Measurements from ENCODE around the gene DLGAP1. TPM values are rescaled to one million over a fixed set of nuclear protein-coding genes. Genes with fewer than 3 reads are reported as not detected.

The DLGAP1 gene
- total and polyA plus RNA-seq, 10 donors, result 0.11 to 6.0 (median 2.1) TPM

GRCh38 chr18:3547891-3548615 is 907.1 kb downstream of the DLGAP1 start:
- TF ChIP-seq, protein P1, sequence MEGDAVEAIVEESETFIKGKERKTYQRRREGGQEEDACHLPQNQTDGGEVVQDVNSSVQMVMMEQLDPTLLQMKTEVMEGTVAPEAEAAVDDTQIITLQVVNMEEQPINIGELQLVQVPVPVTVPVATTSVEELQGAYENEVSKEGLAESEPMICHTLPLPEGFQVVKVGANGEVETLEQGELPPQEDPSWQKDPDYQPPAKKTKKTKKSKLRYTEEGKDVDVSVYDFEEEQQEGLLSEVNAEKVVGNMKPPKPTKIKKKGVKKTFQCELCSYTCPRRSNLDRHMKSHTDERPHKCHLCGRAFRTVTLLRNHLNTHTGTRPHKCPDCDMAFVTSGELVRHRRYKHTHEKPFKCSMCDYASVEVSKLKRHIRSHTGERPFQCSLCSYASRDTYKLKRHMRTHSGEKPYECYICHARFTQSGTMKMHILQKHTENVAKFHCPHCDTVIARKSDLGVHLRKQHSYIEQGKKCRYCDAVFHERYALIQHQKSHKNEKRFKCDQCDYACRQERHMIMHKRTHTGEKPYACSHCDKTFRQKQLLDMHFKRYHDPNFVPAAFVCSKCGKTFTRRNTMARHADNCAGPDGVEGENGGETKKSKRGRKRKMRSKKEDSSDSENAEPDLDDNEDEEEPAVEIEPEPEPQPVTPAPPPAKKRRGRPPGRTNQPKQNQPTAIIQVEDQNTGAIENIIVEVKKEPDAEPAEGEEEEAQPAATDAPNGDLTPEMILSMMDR (IDR thresholded peaks at IDR 0.05 in 8 of 11, conservative IDR thresholded peaks at IDR 0.05 in 3 of 11), result no peak
- TF ChIP-seq POLR2A (IDR thresholded peaks at IDR 0.05) (no peak), POLR2AphosphoS5 (IDR thresholded peaks at IDR 0.05) (no peak)
- H3K4me1 ChIP-seq, result no peaks in the 10 kb centered on the region
- H3K27ac ChIP-seq, result no peak overlapping the region
- H3K9me3 ChIP-seq, result no peaks in the 10 kb centered on the region
- no peak overlapping the region for H3K4me3 ChIP-seq
- intact Hi-C loops (cut with DNase I; ENCODE audit: low total_unique reads), result no loop called here
- H3K27me3 ChIP-seq (replicated peaks in 1 of 7), result no peaks in the 10 kb centered on the region
- no peaks in the 10 kb centered on the region for H3K36me3 ChIP-seq
- 79 to 91% (median 86%) methylated on average over 4 of the region's 4 CpGs for WGBS, 5 donors
- DNase-seq, result no peak

DNA sequence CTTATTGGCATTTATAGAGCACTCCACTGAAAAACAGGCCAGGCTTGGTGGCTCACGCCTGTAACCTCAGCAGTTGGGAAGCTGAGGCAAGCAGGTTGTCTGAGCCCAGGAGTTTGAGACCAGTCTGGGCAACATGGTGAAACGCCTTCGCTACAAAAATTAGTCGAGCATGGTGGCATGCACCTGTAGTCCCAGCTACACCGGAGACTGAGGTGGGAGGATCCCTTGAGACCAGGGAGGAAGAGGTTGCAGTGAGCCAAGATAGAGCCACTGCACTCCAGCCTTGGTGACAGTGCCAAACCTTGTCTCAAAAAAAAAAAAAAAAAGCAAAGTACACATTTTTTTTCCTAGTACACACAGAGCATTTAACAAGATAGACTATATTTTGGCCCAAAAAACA is 909.0 kb downstream of the DLGAP1 start:
- WGBS, 5 donors, result 68 to 84% (median 77%) methylated on average over 5 of the region's 5 CpGs
- no peaks in the 10 kb centered on the region for H3K9me3 ChIP-seq
- no peaks in the 10 kb centered on the region for H3K36me3 ChIP-seq
- intact Hi-C loops (cut with DNase I; ENCODE audit: low total_unique reads), result no loop called here
- no peak overlapping the region for H3K27ac ChIP-seq
- no peaks in the 10 kb centered on the region for H3K4me1 ChIP-seq
- DNase-seq, result no peak
- no peak overlapping the region for H3K4me3 ChIP-seq
- H3K27me3 ChIP-seq (replicated peaks in 1 of 7), result no peaks in the 10 kb centered on the region
- TF ChIP-seq POLR2A (IDR thresholded peaks at IDR 0.05), result no peak
- TF ChIP-seq POLR2AphosphoS5 (IDR thresholded peaks at IDR 0.05), result no peak
- TF ChIP-seq, protein P1 (IDR thresholded peaks at IDR 0.05 in 8 of 11, conservative IDR thresholded peaks at IDR 0.05 in 3 of 11), result no peak

GRCh38 chr18:3544537-3544936 is 910.6 kb downstream of the DLGAP1 start:
- no peaks in the 10 kb centered on the region for H3K36me3 ChIP-seq
- H3K4me1 ChIP-seq, result no peaks in the 10 kb centered on the region
- no peaks in the 10 kb centered on the region for H3K27me3 ChIP-seq (replicated peaks in 1 of 7)
- H3K27ac ChIP-seq, result no peak overlapping the region
- TF ChIP-seq POLR2AphosphoS5 (IDR thresholded peaks at IDR 0.05) (no peak), POLR2A (IDR thresholded peaks at IDR 0.05) (no peak)
- TF ChIP-seq, protein P1 (IDR thresholded peaks at IDR 0.05 in 8 of 11, conservative IDR thresholded peaks at IDR 0.05 in 3 of 11), result no peak
- 90 to 95% (median 91%) methylated on average over 2 of the region's 2 CpGs for WGBS, 5 donors
- no peaks in the 10 kb centered on the region for H3K9me3 ChIP-seq
- intact Hi-C loops (cut with DNase I; ENCODE audit: low total_unique reads), result no loop called here
- DNase-seq, result no peak
- no peak overlapping the region for H3K4me3 ChIP-seq

DNA sequence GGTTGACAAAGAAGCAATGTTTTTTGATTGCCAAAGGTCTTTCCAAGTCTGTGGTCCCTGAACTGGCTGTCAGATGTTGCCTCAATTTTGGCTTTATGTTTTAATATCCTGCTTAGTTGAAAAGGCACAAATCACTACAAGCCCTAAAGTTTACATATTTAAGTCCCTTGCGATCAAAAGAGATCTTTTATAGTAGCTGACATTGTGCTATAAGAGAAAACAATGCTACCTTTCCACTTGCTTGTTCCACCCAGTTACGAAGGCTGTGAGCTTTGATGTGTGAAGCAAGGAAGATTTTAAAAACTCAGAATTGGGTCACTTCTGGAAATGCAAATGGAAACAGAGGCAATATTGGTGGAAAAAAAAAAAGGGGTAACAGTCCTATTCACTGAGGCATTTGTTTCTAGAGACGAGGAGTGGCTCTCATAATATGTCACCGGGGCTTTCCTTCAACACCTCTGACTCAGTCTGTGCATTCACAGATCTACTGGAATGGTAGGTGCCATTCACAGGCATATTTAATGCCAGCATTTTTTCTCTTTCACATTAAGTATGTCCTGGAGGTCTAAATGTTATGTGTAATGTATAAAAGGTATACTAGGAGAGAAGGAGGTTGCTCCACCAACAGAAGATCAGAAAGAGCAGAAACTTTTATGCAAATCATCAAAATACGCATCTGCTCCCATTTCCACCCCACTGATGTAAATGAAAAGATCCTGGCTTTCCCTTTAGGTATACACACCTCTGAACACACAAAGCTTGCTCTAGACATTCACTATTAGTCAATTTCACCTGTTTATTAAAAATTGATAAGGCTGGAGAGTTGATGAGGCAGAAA is 913.3 kb downstream of the DLGAP1 start:
- H3K27ac ChIP-seq, result no peak overlapping the region
- H3K4me3 ChIP-seq, result no peak overlapping the region
- H3K27me3 ChIP-seq (replicated peaks in 1 of 7), result no peaks in the 10 kb centered on the region
- intact Hi-C loops (cut with DNase I; ENCODE audit: low total_unique reads), result no loop called here
- H3K4me1 ChIP-seq, result no peaks in the 10 kb centered on the region
- no peak for DNase-seq
- H3K9me3 ChIP-seq, result no peaks in the 10 kb centered on the region
- WGBS, 5 donors, result 65 to 85% (median 80%) methylated on average over 5 of the region's 5 CpGs
- H3K36me3 ChIP-seq, result no peaks in the 10 kb centered on the region
- TF ChIP-seq, protein P1 (IDR thresholded peaks at IDR 0.05 in 8 of 11, conservative IDR thresholded peaks at IDR 0.05 in 3 of 11), result no peak

Data from spleen (tissue), 11 donors.